Measurements from ENCODE around the gene CTIF.
A peak's percentile ranks its signal among the peaks of the same experiment; 100 is the strongest.

Gene CTIF

DNA sequence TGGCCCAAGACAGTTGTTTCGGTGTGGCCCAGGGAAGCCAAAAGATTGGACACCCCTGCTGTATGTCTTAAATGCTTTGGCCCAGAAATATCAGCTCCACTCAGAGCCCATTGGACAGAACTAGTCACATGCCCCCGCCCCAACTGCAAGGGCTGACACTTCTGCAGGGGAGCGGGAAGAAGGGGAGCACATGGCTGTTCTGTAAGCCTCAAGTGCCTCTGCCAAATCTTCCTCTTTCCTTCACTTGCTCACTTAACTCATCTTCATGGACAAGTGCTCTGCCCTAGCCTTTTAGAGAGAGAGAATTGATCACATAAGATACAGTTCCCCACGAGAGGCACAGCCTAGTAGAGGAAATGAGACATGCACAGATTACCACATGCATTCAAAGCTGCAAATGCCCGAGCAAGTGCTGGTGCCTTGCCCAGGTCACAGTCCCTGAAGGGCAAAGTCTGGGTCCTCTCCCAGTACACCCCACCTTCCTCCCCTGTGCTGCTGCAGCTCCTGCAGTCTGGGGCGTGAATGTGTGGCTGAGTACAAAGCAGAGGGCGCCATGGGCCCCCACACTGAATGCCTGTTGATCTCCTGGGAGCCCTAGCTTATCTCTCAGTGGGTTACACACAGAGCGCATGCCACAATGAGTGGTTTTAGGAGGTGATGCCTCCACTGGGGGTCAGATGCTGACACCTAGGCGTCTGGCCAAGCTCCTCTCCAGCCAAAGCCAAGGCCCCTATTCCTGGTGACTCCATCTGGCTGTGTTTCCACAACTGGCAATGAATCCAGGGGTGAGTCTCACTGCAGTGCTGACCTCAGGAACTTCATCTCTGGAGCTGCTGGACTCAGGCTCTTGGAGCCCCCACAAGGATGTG is 135.3 kb downstream of the CTIF start:
- Histone ChIP-seq H3K27ac (ENCODE audit: low read length) (no peak overlapping the region), H3K4me3 (ENCODE audit: low read length) (no peak overlapping the region), H3K9me3 (ENCODE audit: control insufficient read depth, insufficient read depth, low read length) (no peaks in the 10 kb centered on the region), H3K4me1 (ENCODE audit: control insufficient read depth, insufficient read depth, low read length) (no peaks in the 10 kb centered on the region), H3K36me3 (ENCODE audit: control insufficient read depth, insufficient read depth, low read length) (peaks cover 4% of the 10 kb centered on the region; the same call in 1 of the 2 replicates), H3K27me3 (ENCODE audit: control insufficient read depth, insufficient read depth, low read length) (no peaks in the 10 kb centered on the region)
- DNase-seq (ENCODE audit: low read depth, low spot score) = no peak
- no CpG with 5 or more reads among the region's 9 CpGs for WGBS (ENCODE audit: insufficient coverage, insufficient read length)

DNA sequence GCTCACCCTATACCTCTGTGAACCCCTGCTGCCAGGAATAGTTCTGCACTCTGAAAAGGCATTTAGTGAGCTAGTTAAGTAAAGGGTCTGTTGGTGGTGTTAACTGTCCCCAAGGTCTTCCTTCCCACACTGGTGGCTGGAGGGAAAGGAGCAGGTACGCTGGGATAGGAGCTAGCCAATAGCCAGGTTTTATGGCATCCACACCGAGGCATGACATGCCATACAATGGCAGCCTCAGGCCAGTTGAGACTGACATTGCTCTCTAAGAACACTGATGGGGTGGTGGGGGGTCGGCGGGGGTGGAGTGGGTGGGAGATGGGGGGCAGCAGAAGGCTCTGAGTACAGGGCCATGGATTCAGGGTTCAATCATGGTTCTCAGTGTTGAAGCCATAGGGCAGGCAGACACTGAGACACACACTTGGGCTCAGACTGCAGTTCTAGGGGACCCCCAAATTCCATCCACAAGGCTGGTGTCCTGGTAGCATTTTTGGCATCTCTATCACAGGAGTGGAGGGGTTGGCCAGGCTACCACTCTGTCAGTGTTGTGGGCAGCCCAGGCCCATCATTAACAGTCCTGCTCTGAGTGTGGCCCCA is 136.0 kb downstream of the CTIF start:
- no peak for DNase-seq (ENCODE audit: low read depth, low spot score)
- Histone ChIP-seq H3K4me3 (ENCODE audit: low read length) (no peak overlapping the region), H3K27me3 (ENCODE audit: control insufficient read depth, insufficient read depth, low read length) (no peaks in the 10 kb centered on the region), H3K4me1 (ENCODE audit: control insufficient read depth, insufficient read depth, low read length) (no peaks in the 10 kb centered on the region), H3K27ac (ENCODE audit: low read length) (no peak overlapping the region), H3K9me3 (ENCODE audit: control insufficient read depth, insufficient read depth, low read length) (no peaks in the 10 kb centered on the region), H3K36me3 (ENCODE audit: control insufficient read depth, insufficient read depth, low read length) (peaks cover 4% of the 10 kb centered on the region; the same call in 1 of the 2 replicates)
- WGBS (ENCODE audit: insufficient coverage, insufficient read length) = no CpG with 5 or more reads among the region's 4 CpGs

GRCh38 chr18:48675352-48675761 is 136.5 kb downstream of the CTIF start:
- Histone ChIP-seq H3K4me1 (ENCODE audit: control insufficient read depth, insufficient read depth, low read length) (no peaks in the 10 kb centered on the region), H3K9me3 (ENCODE audit: control insufficient read depth, insufficient read depth, low read length) (no peaks in the 10 kb centered on the region), H3K36me3 (ENCODE audit: control insufficient read depth, insufficient read depth, low read length) (peaks cover 4% of the 10 kb centered on the region; the same call in 1 of the 2 replicates), H3K27ac (ENCODE audit: low read length) (no peak overlapping the region), H3K27me3 (ENCODE audit: control insufficient read depth, insufficient read depth, low read length) (no peaks in the 10 kb centered on the region), H3K4me3 (ENCODE audit: low read length) (no peak overlapping the region)
- DNase-seq (ENCODE audit: low read depth, low spot score) = peak; percentile 54
- no CpG with 5 or more reads among the region's 10 CpGs for WGBS (ENCODE audit: insufficient coverage, insufficient read length)

DNA sequence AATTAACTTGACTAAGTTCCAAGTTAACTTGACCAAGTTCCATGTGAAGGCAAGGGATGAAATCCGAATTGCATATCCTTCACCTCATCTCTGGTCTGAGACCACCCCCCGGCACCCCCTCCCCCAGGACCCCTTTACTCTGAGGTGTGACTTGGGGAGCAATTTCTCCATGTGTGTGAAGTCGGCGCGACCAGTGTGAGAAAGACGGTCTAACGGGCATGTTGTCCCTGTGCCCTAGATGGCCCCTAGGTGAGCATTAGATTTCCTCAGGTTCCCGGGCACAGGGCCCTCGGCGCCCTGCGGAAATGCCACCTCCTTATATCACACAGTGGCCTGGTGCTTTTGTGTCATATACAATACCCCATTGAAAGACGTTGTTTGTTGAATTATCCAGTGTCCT is 137.1 kb downstream of the CTIF start:
- DNase-seq (ENCODE audit: low read depth, low spot score) = no peak
- Histone ChIP-seq H3K27ac (ENCODE audit: low read length) (no peak overlapping the region), H3K27me3 (ENCODE audit: control insufficient read depth, insufficient read depth, low read length) (no peaks in the 10 kb centered on the region), H3K9me3 (ENCODE audit: control insufficient read depth, insufficient read depth, low read length) (no peaks in the 10 kb centered on the region), H3K4me1 (ENCODE audit: control insufficient read depth, insufficient read depth, low read length) (no peaks in the 10 kb centered on the region), H3K36me3 (ENCODE audit: control insufficient read depth, insufficient read depth, low read length) (peaks cover under 1% of the 10 kb centered on the region; the same call in 1 of the 2 replicates), H3K4me3 (ENCODE audit: low read length) (no peak overlapping the region)
- WGBS (ENCODE audit: insufficient coverage, insufficient read length) = no CpG with 5 or more reads among the region's 12 CpGs

DNA sequence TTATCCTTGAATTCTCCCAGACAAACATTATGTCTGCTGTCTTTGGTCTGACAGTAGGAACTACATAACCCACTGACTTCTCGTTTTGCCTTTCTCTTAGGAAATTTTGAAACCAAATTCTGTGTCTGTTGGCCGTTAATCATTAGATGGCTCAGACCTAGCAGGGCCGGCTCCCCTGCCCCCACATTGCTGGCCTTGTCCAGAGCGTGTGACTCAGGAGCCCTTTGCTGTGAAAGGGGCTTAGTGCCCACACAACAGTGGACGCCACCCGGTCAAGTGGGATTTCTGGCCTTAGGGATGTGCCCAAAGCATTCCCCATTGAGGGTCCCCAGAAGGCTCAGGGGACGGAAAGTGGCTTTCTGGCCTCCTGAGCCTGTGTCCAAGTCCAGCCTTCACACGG is 137.5 kb downstream of the CTIF start:
- no CpG with 5 or more reads among the region's 8 CpGs for WGBS (ENCODE audit: insufficient coverage, insufficient read length)
- no peak overlapping the region for H3K4me3 ChIP-seq (ENCODE audit: low read length)
- H3K27ac ChIP-seq (ENCODE audit: low read length) = no peak overlapping the region
- DNase-seq (ENCODE audit: low read depth, low spot score) = no peak
- H3K36me3 ChIP-seq (ENCODE audit: control insufficient read depth, insufficient read depth, low read length) = no peaks in the 10 kb centered on the region
- H3K4me1 ChIP-seq (ENCODE audit: control insufficient read depth, insufficient read depth, low read length) = no peaks in the 10 kb centered on the region
- H3K9me3 ChIP-seq (ENCODE audit: control insufficient read depth, insufficient read depth, low read length) = no peaks in the 10 kb centered on the region
- no peaks in the 10 kb centered on the region for H3K27me3 ChIP-seq (ENCODE audit: control insufficient read depth, insufficient read depth, low read length)

GRCh38 chr18:48676756-48677368 is 138.0 kb downstream of the CTIF start:
- DNase-seq (ENCODE audit: low read depth, low spot score) = peak; percentile 54
- Histone ChIP-seq H3K4me3 (ENCODE audit: low read length) (no peak overlapping the region), H3K27me3 (ENCODE audit: control insufficient read depth, insufficient read depth, low read length) (no peaks in the 10 kb centered on the region), H3K27ac (ENCODE audit: low read length) (no peak overlapping the region), H3K4me1 (ENCODE audit: control insufficient read depth, insufficient read depth, low read length) (no peaks in the 10 kb centered on the region), H3K9me3 (ENCODE audit: control insufficient read depth, insufficient read depth, low read length) (no peaks in the 10 kb centered on the region), H3K36me3 (ENCODE audit: control insufficient read depth, insufficient read depth, low read length) (no peaks in the 10 kb centered on the region)
- WGBS (ENCODE audit: insufficient coverage, insufficient read length) = no CpG with 5 or more reads among the region's 17 CpGs

DNA sequence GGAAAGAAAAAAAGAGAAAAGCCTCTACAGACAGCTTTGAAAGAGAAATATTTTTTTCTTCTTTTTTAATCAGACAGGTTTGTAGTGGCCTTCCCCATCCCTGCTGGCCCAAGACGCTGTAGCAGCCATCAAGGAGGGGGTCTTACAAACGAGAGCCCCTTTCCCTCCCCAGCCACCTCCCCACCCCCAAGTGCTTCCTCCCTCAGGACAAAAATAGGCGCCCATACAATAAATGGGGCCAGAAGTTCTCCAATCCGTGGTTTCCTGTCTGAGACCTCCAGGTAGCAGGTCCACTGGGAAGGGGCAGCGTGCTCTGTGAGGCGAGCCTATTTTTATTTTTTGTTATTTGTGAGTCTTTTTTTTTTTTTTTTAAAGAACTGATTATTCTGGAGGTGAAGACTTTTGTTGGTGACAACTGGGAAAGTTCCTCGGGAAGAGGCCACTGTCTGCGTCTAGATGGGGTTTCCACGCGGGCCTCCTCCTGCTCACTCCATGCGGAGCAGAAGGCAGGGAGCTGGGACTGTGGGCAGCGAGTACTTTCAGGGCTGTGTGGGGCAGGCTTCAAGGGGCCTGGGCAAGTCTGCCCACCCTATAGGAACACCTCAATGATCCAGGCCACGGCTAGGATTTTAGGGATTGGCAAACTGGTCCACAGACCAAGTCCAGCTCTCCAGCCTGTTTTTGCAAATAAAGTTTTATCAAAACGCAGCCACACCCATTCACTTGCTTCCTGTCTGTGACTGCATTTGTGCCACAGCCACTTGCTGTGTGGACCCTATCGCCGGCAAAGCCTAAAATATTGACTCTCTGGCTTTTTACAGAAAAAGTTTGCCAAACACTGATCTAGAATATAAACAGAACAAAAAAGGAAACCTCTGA is 139.6 kb downstream of the CTIF start:
- no peaks in the 10 kb centered on the region for H3K9me3 ChIP-seq (ENCODE audit: control insufficient read depth, insufficient read depth, low read length)
- no peaks in the 10 kb centered on the region for H3K36me3 ChIP-seq (ENCODE audit: control insufficient read depth, insufficient read depth, low read length)
- no peaks in the 10 kb centered on the region for H3K27me3 ChIP-seq (ENCODE audit: control insufficient read depth, insufficient read depth, low read length)
- H3K27ac ChIP-seq (ENCODE audit: low read length) = no peak overlapping the region
- DNase-seq (ENCODE audit: low read depth, low spot score) = no peak
- H3K4me1 ChIP-seq (ENCODE audit: control insufficient read depth, insufficient read depth, low read length) = no peaks in the 10 kb centered on the region
- WGBS (ENCODE audit: insufficient coverage, insufficient read length) = no CpG with 5 or more reads among the region's 16 CpGs
- H3K4me3 ChIP-seq (ENCODE audit: low read length) = no peak overlapping the region

GRCh38 chr18:48679236-48679635 is 140.4 kb downstream of the CTIF start:
- Histone ChIP-seq H3K27me3 (ENCODE audit: control insufficient read depth, insufficient read depth, low read length) (no peaks in the 10 kb centered on the region), H3K4me3 (ENCODE audit: low read length) (no peak overlapping the region), H3K27ac (ENCODE audit: low read length) (no peak overlapping the region), H3K4me1 (ENCODE audit: control insufficient read depth, insufficient read depth, low read length) (no peaks in the 10 kb centered on the region), H3K9me3 (ENCODE audit: control insufficient read depth, insufficient read depth, low read length) (no peaks in the 10 kb centered on the region), H3K36me3 (ENCODE audit: control insufficient read depth, insufficient read depth, low read length) (no peaks in the 10 kb centered on the region)
- WGBS (ENCODE audit: insufficient coverage, insufficient read length) = no CpG with 5 or more reads among the region's 3 CpGs
- no peak for DNase-seq (ENCODE audit: low read depth, low spot score)

- no peak overlapping the region for H3K4me3 ChIP-seq (ENCODE audit: low read length)
- WGBS (ENCODE audit: insufficient coverage, insufficient read length) = no CpG with 5 or more reads among the region's 23 CpGs
- H3K4me1 ChIP-seq (ENCODE audit: control insufficient read depth, insufficient read depth, low read length) = no peaks in the 10 kb centered on the region
- no peaks in the 10 kb centered on the region for H3K9me3 ChIP-seq (ENCODE audit: control insufficient read depth, insufficient read depth, low read length)
- no peaks in the 10 kb centered on the region for H3K27me3 ChIP-seq (ENCODE audit: control insufficient read depth, insufficient read depth, low read length)
- no peaks in the 10 kb centered on the region for H3K36me3 ChIP-seq (ENCODE audit: control insufficient read depth, insufficient read depth, low read length)
- H3K27ac ChIP-seq (ENCODE audit: low read length) = no peak overlapping the region
- DNase-seq (ENCODE audit: low read depth, low spot score) = no peak
Measured at GRCh38 chr18:48680339-48681250, 141.8 kb downstream of the CTIF start.

Data from iPS DF 6.9 (cell line).